ENCODE results near the gene SORBS2.

DNA sequence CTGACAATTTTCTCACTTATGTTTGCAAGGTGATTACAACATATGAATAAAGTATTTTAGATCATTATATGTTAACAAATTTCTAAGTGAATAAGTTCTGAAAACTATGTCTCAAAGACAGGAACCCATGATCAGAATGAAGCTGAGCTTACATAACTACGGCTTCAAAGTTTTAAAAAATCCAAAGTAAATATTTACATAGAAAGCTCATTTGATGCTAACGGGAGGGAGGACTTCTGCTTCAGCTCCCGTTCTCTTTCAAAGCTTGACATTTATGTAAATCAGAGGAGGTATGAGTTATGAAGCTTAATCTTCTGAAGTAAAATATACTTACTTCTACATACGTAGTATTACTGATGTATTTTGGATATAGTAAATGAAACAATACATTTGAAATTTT lies 203.8 kb downstream of the SORBS2 start:
- TF ChIP-seq, protein P1, sequence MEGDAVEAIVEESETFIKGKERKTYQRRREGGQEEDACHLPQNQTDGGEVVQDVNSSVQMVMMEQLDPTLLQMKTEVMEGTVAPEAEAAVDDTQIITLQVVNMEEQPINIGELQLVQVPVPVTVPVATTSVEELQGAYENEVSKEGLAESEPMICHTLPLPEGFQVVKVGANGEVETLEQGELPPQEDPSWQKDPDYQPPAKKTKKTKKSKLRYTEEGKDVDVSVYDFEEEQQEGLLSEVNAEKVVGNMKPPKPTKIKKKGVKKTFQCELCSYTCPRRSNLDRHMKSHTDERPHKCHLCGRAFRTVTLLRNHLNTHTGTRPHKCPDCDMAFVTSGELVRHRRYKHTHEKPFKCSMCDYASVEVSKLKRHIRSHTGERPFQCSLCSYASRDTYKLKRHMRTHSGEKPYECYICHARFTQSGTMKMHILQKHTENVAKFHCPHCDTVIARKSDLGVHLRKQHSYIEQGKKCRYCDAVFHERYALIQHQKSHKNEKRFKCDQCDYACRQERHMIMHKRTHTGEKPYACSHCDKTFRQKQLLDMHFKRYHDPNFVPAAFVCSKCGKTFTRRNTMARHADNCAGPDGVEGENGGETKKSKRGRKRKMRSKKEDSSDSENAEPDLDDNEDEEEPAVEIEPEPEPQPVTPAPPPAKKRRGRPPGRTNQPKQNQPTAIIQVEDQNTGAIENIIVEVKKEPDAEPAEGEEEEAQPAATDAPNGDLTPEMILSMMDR (IDR thresholded peaks at IDR 0.05; ENCODE audit: extremely low read depth in 1 of 2, insufficient read depth in 1 of 2, low read depth in 1 of 2, low read length in 2 of 2), result no peak
- TF ChIP-seq, protein P2, sequence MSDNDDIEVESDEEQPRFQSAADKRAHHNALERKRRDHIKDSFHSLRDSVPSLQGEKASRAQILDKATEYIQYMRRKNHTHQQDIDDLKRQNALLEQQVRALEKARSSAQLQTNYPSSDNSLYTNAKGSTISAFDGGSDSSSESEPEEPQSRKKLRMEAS (IDR thresholded peaks at IDR 0.05; ENCODE audit: insufficient read depth, insufficient read length), result no peak
- no peak for TF ChIP-seq POLR2AphosphoS5 (IDR thresholded peaks at IDR 0.05; ENCODE audit: insufficient read depth, low read depth, low read length)

All from endothelial cell of umbilical vein (primary cell).